Hypothalamus (tissue), 51 donors: ENCODE results near the gene HP.
"Not testable (repeated sequence)": the region's sequence is repeated elsewhere in the genome, so short reads cannot be mapped to it uniquely, and the experiment has no call there.

ENCODE experiments used
- DNase-seq, 51 donors: peaks; one replicate each; lab custom pipeline; 2025; lab: John Stamatoyannopoulos, UW

The HP gene

DNA sequence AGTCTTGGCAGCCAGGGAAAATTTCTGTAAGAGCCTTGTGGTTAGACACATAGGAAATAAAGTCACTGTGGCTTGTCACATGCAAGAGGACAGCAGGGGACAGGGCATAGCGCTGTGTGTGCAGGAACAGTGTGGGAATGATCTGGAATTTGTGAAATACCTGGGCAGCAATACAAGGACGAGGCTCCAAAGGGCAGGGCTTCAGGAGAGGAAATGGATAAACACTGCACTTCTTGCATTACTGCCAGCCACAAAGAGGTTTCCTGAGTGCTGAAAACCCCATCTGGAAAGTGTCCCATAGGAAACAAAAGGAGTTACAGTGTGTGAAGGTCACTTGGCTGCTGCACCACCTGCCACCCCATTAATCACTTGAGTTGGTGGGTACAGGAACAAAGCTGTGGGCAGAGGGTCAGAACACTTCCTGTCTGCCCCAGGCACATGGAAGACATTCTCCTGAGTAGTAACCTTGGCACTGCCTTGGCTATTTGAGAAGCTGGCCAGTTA, 12.1 kb upstream of the HP start:
- DNase-seq, result peak in 3 of 51 donors; percentile 4 to 20 (median 5)

GRCh38 chr16:72043058-72043457, 11.2 kb upstream of the HP start:
- DNase-seq, result no peak

DNA sequence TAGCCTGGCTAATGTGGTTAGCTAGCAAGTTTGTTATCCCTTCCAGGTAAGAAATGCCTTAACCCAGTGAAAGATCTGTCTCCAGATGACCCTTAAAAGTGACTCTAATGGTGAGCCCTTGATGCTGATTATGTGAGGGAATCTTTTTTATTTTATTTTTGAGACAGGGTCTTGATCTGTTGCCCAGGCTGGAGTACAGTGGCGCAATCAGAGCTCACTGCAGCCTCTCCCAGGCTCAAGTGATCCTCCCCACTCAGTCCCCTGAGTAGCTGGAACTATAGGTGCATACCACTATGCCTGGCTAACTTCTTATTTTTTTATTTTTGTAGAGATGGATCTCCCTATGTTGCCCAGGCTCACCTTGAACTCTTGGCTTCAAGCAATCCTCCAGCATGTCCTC, 10.8 kb upstream of the HP start:
- no peak for DNase-seq

- DNase-seq, result no peak
Measured at GRCh38 chr16:72044296-72044695, 10.0 kb upstream of the HP start.

- no peak for DNase-seq
Measured at GRCh38 chr16:72044825-72045359, 9.4 kb upstream of the HP start.

GRCh38 chr16:72049110-72049509, 5.2 kb upstream of the HP start:
- DNase-seq, result no peak

DNA sequence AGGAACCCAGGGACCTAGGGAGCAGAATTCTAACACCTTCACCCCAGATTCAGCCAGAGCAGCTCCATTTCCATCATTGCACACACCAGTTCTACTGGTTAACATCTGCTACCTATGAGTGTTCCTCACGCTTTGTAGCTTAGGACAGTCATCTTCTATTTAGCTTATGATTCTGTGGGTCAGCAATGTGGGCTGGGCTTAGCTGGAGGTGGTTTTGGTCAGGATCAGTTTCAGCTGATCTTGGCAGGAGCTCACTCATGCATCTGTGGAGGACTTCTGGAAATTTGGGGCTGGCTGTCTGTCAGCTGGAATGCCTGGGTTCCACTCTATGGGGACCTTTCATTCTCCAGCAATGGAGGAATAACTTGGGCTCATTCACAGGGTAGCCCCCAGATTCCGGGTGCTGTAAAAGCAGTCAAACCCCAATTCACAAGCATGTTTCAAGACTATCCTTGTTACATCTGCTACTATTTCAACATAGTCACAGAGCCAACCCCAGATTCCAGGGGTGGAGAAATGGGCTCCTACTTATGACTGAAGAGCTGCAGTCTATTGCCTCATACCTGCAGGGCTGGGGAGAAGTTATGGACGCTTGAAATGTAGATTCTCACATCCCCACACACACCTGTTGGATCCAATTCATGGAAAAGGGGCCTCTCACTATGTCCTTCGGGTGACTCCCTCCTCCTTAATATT, 3.4 kb upstream of the HP start:
- no peak for DNase-seq

GRCh38 chr16:72051818-72052217, 2.5 kb upstream of the HP start:
- no peak for DNase-seq

GRCh38 chr16:72055911-72056310, 1.6 kb downstream of the HP start:
- DNase-seq, result no peak

- not testable (repeated sequence) for DNase-seq
Measured at GRCh38 chr16:72057313-72057712, 3.0 kb downstream of the HP start.

DNA sequence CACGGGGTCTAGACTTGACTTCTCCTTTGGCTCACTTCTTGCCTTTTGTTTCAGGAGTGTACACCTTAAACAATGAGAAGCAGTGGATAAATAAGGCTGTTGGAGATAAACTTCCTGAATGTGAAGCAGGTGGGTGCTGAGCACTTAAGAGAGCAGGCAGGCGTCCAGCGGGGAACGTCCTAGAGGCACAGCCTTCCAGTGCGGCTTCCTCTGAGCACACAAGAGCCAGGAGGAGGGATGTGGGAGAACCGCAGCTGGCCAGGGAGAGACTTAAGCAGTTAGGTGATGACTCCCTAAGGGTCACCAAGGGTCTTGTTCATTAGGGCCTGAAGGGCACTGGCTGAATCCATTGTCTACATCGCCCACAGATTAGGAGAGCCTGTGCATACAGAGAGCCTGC, 4.8 kb downstream of the HP start:
- DNase-seq, result not testable (repeated sequence)

DNA sequence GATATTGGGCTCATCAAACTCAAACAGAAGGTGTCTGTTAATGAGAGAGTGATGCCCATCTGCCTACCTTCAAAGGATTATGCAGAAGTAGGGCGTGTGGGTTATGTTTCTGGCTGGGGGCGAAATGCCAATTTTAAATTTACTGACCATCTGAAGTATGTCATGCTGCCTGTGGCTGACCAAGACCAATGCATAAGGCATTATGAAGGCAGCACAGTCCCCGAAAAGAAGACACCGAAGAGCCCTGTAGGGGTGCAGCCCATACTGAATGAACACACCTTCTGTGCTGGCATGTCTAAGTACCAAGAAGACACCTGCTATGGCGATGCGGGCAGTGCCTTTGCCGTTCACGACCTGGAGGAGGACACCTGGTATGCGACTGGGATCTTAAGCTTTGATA, 6.1 kb downstream of the HP start:
- no peak for DNase-seq

DNA sequence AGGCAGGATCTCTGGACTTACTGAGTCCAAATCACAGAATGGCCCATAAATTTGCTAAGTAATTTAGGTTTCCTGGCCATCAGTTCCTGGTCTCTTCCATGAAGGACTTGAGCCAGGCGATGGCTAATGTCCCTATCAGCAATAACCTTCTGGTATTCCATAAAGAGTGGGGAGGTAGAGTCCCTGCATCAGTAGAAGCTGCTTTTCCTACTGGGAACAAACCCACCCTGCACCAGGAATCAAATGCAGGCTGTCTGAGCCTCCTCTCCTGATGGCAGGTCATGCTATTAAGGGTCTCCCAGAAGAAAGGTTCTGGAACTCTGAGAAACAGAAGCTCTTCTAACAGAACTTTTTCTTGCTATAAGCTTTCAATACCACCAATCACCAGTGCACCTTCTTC, 7.3 kb downstream of the HP start:
- DNase-seq, result no peak

DNA sequence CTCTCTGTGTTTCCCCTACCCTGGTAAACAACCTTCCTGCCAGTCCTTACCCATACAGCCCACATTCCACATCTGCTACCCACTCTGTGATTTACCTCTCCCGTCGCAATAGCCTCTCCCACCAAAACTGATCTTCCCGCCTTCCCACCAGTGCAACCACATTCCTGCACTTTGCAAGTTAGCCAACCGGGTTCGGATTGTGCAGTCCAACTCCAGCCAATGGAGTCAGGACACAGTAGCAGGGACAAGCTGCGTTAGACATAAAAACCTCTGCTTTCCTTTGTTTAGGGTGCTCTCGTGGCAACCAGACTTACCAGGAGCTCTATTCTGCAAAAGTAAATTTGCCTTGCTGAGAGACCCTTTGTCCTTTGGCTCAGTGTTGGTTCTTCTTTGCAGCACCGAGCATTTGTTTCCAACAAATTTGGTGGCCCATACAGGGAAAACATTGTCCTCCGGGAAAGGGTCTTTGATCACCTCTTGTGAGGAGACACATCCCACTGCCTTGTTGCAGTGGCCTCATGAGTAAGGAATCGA, 10.1 kb downstream of the HP start:
- no peak for DNase-seq

DNA sequence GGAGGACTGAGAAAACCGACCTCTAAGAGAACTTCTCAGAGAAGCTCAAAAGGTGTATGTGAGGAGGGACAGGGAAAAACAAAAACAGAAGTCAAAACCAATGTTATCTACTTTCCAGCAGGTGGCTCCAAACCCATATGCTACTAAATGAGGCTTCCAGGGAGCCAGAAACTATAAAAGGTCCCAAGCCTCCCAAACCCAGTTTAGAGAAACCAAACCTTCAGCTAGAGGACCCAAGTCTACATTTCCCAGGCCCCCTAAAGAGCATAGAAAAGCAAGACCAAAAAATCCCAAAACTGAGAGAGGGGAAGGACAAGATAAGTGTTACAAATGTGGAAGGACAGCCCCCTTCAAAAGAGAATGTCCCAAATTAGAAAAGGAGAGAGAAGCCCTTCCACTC, 12.4 kb downstream of the HP start:
- DNase-seq, result peak in 8 of 51 donors; percentile 4 to 47 (median 16)

DNA sequence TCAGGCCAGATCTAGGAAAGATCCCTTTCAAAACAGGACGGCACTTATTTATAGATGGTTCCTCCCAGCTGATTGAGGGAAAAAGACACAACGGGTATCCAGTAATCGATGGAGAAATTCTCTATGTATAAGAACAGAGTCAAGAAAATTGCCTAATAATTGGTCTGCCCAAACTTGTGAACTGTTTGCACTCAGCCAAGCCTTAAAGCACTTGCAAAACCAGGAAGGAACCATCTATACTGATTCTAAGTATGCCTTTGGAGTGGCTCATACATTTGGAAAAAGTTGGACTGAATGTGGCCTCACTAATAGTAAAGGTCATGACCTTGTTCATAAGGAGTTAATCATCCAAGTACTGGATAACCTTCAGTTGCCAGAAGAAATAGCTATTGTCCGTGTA, 14.6 kb downstream of the HP start:
- no peak for DNase-seq

- DNase-seq, result peak in 11 of 51 donors; percentile 0 to 59 (median 16)
Measured at GRCh38 chr16:72072514-72073342, 18.4 kb downstream of the HP start.

- peak in 37 of 51 donors; percentile 6 to 77 (median 33) for DNase-seq
Measured at GRCh38 chr16:72073560-72074230, 19.4 kb downstream of the HP start.

DNA sequence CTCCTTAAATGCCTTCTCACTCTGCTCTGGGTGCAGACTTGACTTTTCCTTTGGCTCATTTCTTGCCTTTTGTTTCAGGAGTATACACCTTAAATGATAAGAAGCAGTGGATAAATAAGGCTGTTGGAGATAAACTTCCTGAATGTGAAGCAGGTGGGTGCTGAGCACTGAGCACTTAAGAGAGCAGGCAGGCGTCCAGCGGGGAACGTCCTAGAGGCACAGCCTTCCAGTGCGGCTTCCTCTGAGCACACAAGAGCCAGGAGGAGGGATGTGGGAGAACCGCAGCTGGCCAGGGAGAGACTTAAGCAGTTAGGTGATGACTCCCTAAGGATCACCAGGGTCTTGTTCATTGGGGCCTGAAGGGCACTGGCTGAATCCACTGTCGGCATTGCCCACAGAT, 20.8 kb downstream of the HP start:
- DNase-seq, result not testable (repeated sequence)

- not testable (repeated sequence) for DNase-seq
Measured at GRCh38 chr16:72076991-72077706, 22.8 kb downstream of the HP start.
